ENCODE results near the gene RPS6KA2. TPM values are rescaled to one million over a fixed set of nuclear protein-coding genes. Genes with fewer than 3 reads are reported as not detected.
"Not testable (repeated sequence)": the region's sequence is repeated elsewhere in the genome, so short reads cannot be mapped to it uniquely, and the experiment has no call there.

RPS6KA2 gene
- total and polyA plus RNA-seq, 2 donors (not counting 1 experiment from before 2014, with no cell fraction given) = 2.2 to 16.0 TPM

- Histone ChIP-seq H2AFZ (ENCODE audit: insufficient read depth, low read depth, low read length, poor library complexity, severe bottlenecking) (no peak overlapping the region), H3K9ac (ENCODE audit: low read length) (no peak overlapping the region), H3K36me3 (replicated peaks in 1 of 2; ENCODE audit: control extremely low read depth in 1 of 2, control insufficient read depth in 1 of 2, extremely low read depth in 1 of 2, insufficient read depth in 2 of 2, low read length in 1 of 2) (no peaks in the 10 kb centered on the region), H3K27ac (ENCODE audit: low read length in 2 of 2) (no peak overlapping the region), H3K4me3 (ENCODE audit: control extremely low read depth in 1 of 5, extremely low read depth in 1 of 5, insufficient read depth in 1 of 5, low read depth in 2 of 5, low read length in 4 of 5) (no peak overlapping the region), H3K79me2 (ENCODE audit: control insufficient read depth, insufficient read depth, low read length) (peaks cover 5% of the 10 kb centered on the region), H4K20me1 (ENCODE audit: control insufficient read depth, insufficient read depth, low read length, poor library complexity, severe bottlenecking) (no peaks in the 10 kb centered on the region), H3K4me1 (ENCODE audit: control insufficient read depth in 2 of 2, insufficient read depth in 2 of 2, low read length in 2 of 2) (peaks cover 6 to 9% of the 10 kb centered on the region in 2 donors), H3K4me2 (replicated peaks; ENCODE audit: low read depth, low read length, poor library complexity, severe bottlenecking) (no peak overlapping the region), H3K9me3 (ENCODE audit: control extremely low read depth in 1 of 3, control insufficient read depth in 2 of 3, insufficient read depth in 1 of 3, low read length in 2 of 3) (peaks cover 0 to 7% (median 0%) of the 10 kb centered on the region in 3 donors), H3K27me3 (replicated peaks in 1 of 4; ENCODE audit: control extremely low read depth in 1 of 4, control insufficient read depth in 3 of 4, insufficient read depth in 4 of 4, low read length in 3 of 4) (no peaks in the 10 kb centered on the region)
- intact Hi-C loops (cut with micrococcal nuclease) = no loop called here
- ChIA-PET CTCF (no interaction called here), POLR2A (no interaction called here)
- no CpG with 5 or more reads among the region's 6 CpGs for WGBS (ENCODE audit: insufficient coverage)
- Mint-ChIP-seq H3K4me3 (no peak overlapping the region), H3K4me1 (peaks cover 7% of the 10 kb centered on the region), H3K27me3 (no peaks in the 10 kb centered on the region), H3K27ac (no peak overlapping the region), H3K9me3 (ENCODE audit: insufficient read depth) (peaks cover 3% of the 10 kb centered on the region)
- ATAC-seq (ENCODE audit: low read depth) (no peak), DNase-seq (no peak)
- TF ChIP-seq, protein P1, sequence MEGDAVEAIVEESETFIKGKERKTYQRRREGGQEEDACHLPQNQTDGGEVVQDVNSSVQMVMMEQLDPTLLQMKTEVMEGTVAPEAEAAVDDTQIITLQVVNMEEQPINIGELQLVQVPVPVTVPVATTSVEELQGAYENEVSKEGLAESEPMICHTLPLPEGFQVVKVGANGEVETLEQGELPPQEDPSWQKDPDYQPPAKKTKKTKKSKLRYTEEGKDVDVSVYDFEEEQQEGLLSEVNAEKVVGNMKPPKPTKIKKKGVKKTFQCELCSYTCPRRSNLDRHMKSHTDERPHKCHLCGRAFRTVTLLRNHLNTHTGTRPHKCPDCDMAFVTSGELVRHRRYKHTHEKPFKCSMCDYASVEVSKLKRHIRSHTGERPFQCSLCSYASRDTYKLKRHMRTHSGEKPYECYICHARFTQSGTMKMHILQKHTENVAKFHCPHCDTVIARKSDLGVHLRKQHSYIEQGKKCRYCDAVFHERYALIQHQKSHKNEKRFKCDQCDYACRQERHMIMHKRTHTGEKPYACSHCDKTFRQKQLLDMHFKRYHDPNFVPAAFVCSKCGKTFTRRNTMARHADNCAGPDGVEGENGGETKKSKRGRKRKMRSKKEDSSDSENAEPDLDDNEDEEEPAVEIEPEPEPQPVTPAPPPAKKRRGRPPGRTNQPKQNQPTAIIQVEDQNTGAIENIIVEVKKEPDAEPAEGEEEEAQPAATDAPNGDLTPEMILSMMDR (IDR thresholded peaks at IDR 0.05) = no peak
- TF ChIP-seq EZH2 (IDR thresholded peaks at IDR 0.05; ENCODE audit: borderline replicate concordance, insufficient read depth, low read depth, low read length, poor library complexity, severe bottlenecking) = no peak
These were observed 44.8 kb downstream of the RPS6KA2 start for GRCh38 chr6:166582258-166582657.

DNA sequence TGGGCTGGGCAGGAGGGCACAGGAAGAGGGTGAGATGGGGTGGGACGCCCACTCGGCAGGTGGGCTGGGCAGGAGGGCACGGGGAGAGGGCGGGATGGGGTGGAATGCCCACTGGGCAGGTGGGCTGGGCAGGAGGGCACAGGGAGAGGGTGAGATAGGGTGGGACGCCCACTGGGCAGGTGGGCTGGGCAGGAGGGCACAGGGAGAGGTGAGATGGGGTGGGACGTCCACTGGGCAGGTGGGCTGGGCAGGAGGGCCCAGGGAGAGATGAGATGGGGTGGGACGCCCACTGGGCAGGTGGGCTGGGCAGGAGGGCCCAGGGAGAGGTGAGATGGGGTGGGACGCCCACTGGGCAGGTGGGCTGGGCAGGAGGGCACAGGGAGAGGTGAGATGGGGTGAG, 45.2 kb downstream of the RPS6KA2 start:
- POLR2A ChIA-PET = not testable (repeated sequence)

More for the DNA sequence above, 45.2 kb downstream of the RPS6KA2 start:
- CTCF ChIA-PET; H3K27me3 ChIP-seq (replicated peaks in 1 of 4; ENCODE audit: control extremely low read depth in 1 of 4, control insufficient read depth in 3 of 4, insufficient read depth in 4 of 4, low read length in 3 of 4); H3K4me2 ChIP-seq (replicated peaks; ENCODE audit: low read depth, low read length, poor library complexity, severe bottlenecking); H3K4me3 Mint-ChIP-seq; H3K9ac ChIP-seq (ENCODE audit: low read length); H3K9me3 Mint-ChIP-seq (ENCODE audit: insufficient read depth); H3K4me1 ChIP-seq (ENCODE audit: control insufficient read depth in 2 of 2, insufficient read depth in 2 of 2, low read length in 2 of 2); H3K4me3 ChIP-seq (ENCODE audit: control extremely low read depth in 1 of 5, extremely low read depth in 1 of 5, insufficient read depth in 1 of 5, low read depth in 2 of 5, low read length in 4 of 5); H3K27ac ChIP-seq (ENCODE audit: low read length in 2 of 2); H3K27ac Mint-ChIP-seq; H2AFZ ChIP-seq (ENCODE audit: insufficient read depth, low read depth, low read length, poor library complexity, severe bottlenecking); H3K4me1 Mint-ChIP-seq; H4K20me1 ChIP-seq (ENCODE audit: control insufficient read depth, insufficient read depth, low read length, poor library complexity, severe bottlenecking); H3K27me3 Mint-ChIP-seq; DNase-seq; H3K79me2 ChIP-seq (ENCODE audit: control insufficient read depth, insufficient read depth, low read length); intact Hi-C loops (cut with micrococcal nuclease); ATAC-seq (ENCODE audit: low read depth); H3K36me3 ChIP-seq (replicated peaks in 1 of 2; ENCODE audit: control extremely low read depth in 1 of 2, control insufficient read depth in 1 of 2, extremely low read depth in 1 of 2, insufficient read depth in 2 of 2, low read length in 1 of 2): not testable (repeated sequence)
- H3K9me3 ChIP-seq (ENCODE audit: control extremely low read depth in 1 of 3, control insufficient read depth in 2 of 3, insufficient read depth in 1 of 3, low read length in 2 of 3) = peaks cover 0 to 11% (median 0%) of the 10 kb centered on the region in 3 donors
- WGBS (ENCODE audit: insufficient coverage) = 97% methylated on average over 8 of the region's 8 CpGs

All from B cell (primary cell).